K562 (cell line): ENCODE measurements around the gene ADAM8.

ENCODE experiments used
- BRD9 ChIP-seq: fragments of 450-650 bp; IDR thresholded peaks from 2 replicates; pipeline ENCODE4 v1.6.1; 2018; ENCODE audit warnings: low read depth; ENCODE audit not compliant: partially characterized antibody
- CBX8 ChIP-seq: fragments of 200-600 bp; sonication (generic); IDR thresholded peaks from 2 replicates; pipeline ENCODE4 v1.6.1; 2012; ENCODE audit warnings: borderline replicate concordance, mixed run types, low read depth, mild to moderate bottlenecking, moderate library complexity, mixed read lengths, low read length, control low read depth, inconsistent platforms; ENCODE audit not compliant: poor library complexity, severe bottlenecking; ENCODE audit errors: extremely low read depth
- HDAC2 ChIP-seq: fragments of 450-650 bp; IDR thresholded peaks from 2 replicates; pipeline ENCODE4 v1.6.1; 2016; ENCODE audit warnings: mild to moderate bottlenecking
- PHTF2 ChIP-seq: fragments of 250-450 bp; sonication (Bioruptor Pico); IDR thresholded peaks from 2 replicates; pipeline ENCODE4 v1.5.0; 2021; ENCODE audit warnings: mild to moderate bottlenecking
- PTBP1 ChIP-seq: fragments of 200-400 bp; formaldehyde crosslinking; IDR thresholded peaks from 2 replicates; pipeline ENCODE4 v1.6.1; 2017; ENCODE audit warnings: low read depth, low read length
- SMC3 ChIP-seq: conservative IDR thresholded peaks from 2 replicates; pipeline ENCODE4 v1.6.1; 2011; ENCODE audit warnings: low read depth, low read length, improper control_type of control experiment; ENCODE audit not compliant: insufficient read depth
- ZNF282 ChIP-seq: sonication (generic); formaldehyde crosslinking; IDR thresholded peaks from 2 replicates; pipeline ENCODE4 v1.8.1; 2023; ENCODE audit warnings: missing genetic modification reagents

DNA sequence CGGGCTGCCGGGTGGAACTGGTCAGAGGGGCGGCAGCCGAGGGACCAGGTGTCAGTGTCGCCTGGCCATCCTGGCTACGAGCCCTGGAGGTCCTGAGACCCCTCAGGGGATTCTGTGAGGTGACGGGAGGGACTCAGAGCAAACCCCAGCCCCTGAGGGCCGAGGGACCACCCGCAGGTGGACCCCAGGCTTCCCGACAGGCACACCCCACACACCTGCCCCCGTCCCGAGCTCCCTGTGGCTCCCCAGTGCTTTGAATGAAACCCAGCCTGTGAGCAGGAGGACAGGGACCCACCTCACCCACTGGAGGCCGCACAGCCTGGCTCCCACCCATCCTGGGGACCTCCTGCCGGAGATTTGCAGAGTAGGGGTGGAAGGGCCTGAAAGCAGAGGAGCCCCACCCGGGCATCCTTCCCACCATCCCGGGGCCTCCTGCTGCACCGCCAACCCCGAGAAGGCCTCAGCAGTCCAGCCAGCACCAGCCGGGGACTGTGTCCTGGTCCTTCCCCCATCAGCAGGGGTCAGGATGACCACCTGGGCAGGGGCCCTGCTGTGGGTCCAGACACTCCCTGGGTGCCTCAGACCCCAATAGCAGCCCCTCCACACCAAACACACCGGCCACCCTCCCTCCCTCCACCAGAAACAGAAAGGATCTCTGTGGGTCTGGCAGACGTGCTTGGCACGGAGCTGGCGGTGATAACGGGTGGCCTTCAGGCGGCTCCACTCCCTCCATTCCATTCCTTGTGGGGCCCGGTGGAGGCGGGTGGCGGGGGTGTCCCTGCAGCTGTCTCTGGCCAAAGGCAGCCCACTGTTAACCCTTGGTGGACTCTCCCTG lies 25.1 kb downstream of the ADAM8 start:
- TF ChIP-seq ZNF282 (CRISPR knock-in tag) (no peak), HDAC2 (no peak), PHTF2 (CRISPR knock-in tag) (no peak), CBX8 (no peak), SMC3 (no peak), PTBP1 (no peak), BRD9 (no peak)
